Neural cell (in vitro differentiated cells): Measurements from ENCODE around the gene IL6R.
A peak's percentile ranks its signal among the peaks of the same experiment; 100 is the strongest.

Experiments used
- EP300 ChIP-seq: fragments of 450-650 bp; conservative IDR thresholded peaks from 2 replicates; pipeline ENCODE4 v1.6.1; 2014; ENCODE audit warnings: antibody characterized with exemption, mild to moderate bottlenecking, moderate library complexity; ENCODE audit not compliant: poor library complexity, severe bottlenecking
- EZH2 ChIP-seq: fragments of 200-600, 300-800 bp; shearing (Covaris generic), sonication (generic); IDR thresholded peaks from 2 replicates; pipeline ENCODE4 v1.6.1; 2014; ENCODE audit warnings: antibody characterized with exemption, low read length, borderline replicate concordance, mild to moderate bottlenecking; ENCODE audit not compliant: insufficient read depth, poor library complexity, severe bottlenecking
- POLR2AphosphoS5 ChIP-seq: IDR thresholded peaks from 2 replicates; pipeline ENCODE4 v1.6.1; 2012
- TF ChIP-seq, protein P1 (sequence below): fragments of 450-650 bp; IDR thresholded peaks from 2 replicates; pipeline ENCODE4 v1.5.1; 2014; ENCODE audit warnings: antibody characterized with exemption, mild to moderate bottlenecking, moderate library complexity; ENCODE audit not compliant: poor library complexity, severe bottlenecking

DNA sequence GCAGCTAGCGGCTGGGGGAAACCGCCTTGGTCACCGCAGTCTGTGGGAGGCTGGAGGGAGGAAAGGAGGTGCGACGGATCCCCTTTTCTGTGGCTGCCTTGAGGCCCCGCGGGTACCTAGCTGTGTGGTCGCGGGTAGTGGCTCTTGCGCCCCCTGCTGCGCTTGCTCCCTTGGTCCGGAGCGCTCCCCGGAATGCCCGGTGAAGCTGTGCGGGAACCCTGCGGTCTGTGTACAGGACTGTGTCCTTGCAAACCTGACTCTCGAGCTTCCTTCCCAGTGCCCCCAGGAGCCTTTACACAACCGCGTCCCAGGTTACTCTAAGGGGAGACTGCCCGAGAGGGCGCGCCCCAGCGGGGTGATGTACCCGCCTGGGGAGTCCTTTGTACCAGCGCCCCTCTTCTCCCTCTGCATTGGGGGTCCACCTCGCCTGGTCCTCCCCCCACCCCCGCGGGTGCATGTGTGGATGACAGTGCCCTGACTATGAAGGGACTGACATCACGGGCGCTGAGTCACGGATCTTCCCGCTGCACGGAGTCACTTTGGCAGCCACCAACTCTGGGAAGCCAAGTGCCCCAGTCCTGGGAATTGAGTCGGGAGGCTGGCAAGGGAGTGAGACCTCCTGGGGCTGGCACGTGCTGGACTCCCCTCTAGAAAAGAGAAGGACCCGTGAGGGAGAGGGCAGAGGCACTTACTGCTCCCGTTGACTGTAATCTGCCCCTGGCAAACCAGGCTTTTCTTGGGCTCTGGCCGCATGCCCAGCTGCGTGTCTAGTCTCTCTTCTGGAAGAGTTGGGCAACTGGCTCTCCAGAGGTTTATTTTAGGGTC is 816 bp downstream of the IL6R start:
- TF ChIP-seq EZH2 (peak; percentile 37), POLR2AphosphoS5 (no peak), EP300 (no peak)
- TF ChIP-seq, protein P1, sequence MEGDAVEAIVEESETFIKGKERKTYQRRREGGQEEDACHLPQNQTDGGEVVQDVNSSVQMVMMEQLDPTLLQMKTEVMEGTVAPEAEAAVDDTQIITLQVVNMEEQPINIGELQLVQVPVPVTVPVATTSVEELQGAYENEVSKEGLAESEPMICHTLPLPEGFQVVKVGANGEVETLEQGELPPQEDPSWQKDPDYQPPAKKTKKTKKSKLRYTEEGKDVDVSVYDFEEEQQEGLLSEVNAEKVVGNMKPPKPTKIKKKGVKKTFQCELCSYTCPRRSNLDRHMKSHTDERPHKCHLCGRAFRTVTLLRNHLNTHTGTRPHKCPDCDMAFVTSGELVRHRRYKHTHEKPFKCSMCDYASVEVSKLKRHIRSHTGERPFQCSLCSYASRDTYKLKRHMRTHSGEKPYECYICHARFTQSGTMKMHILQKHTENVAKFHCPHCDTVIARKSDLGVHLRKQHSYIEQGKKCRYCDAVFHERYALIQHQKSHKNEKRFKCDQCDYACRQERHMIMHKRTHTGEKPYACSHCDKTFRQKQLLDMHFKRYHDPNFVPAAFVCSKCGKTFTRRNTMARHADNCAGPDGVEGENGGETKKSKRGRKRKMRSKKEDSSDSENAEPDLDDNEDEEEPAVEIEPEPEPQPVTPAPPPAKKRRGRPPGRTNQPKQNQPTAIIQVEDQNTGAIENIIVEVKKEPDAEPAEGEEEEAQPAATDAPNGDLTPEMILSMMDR, result no peak
